Tibial nerve (tissue), 4 donors: Measurements from ENCODE around the gene RNF130. TPM values are rescaled to one million over a fixed set of nuclear protein-coding genes. Genes with fewer than 3 reads are reported as not detected.

Experiments
- DNase-seq, 2 donors: peaks; one replicate each; pipeline ENCODE4 v3.0.0-alpha.2; 2019; ENCODE audit warnings: low spot score in 2 of 2
- H3K27ac ChIP-seq, 4 donors: fragments of 200-600 bp; sonication (generic) in 3 of 4; one replicate each; pipeline ENCODE4 v1.5.1; 2017 to 2019; ENCODE audit warnings: mild to moderate bottlenecking in 1 of 4
- H3K27me3 ChIP-seq, 2 donors: fragments of 200-600 bp; sonication (generic) in 1 of 2; one replicate each; pipeline versions ENCODE4 v1.5.1 to v1.6.0; 2017 to 2019
- H3K36me3 ChIP-seq, 3 donors: fragments of 200-600 bp; sonication (generic); one replicate each; pipeline ENCODE4 v1.5.1; 2018 to 2019
- H3K4me1 ChIP-seq, 4 donors: fragments of 200-600 bp; sonication (generic) in 3 of 4; one replicate each; pipeline ENCODE4 v1.5.1; 2017 to 2019
- H3K4me3 ChIP-seq, 4 donors: fragments of 200-600 bp; sonication (generic) in 3 of 4; one replicate each; pipeline ENCODE4 v1.5.1; 2017 to 2019; ENCODE audit warnings: mild to moderate bottlenecking in 1 of 4, moderate library complexity in 1 of 4
- H3K9me3 ChIP-seq, 4 donors: fragments of 200-600 bp; sonication (generic) in 3 of 4; one replicate each; pipeline ENCODE4 v1.5.1; 2017 to 2019
- CTCF ChIP-seq, 5 experiments: fragments of 200-600 bp in 3 of 5; fragments of 450-650 bp in 2 of 5; sonication (generic) in 3 of 5; IDR thresholded peaks; one replicate each; pipeline ENCODE4 v1.5.1; 2016 to 2019; ENCODE audit warnings: antibody characterized with exemption in 5 of 5, mild to moderate bottlenecking in 3 of 5, moderate library complexity in 2 of 5
- EP300 ChIP-seq, 2 donors: sonication (generic); formaldehyde crosslinking; IDR thresholded peaks; one replicate each; pipeline ENCODE4 v1.6.1; 2017; ENCODE audit warnings: antibody characterized with exemption in 2 of 2, mild to moderate bottlenecking in 1 of 2
- POLR2A ChIP-seq, 2 donors: fragments of 450-650 bp; IDR thresholded peaks; one replicate each; pipeline ENCODE4 v1.6.1; 2017; ENCODE audit warnings: antibody characterized with exemption in 2 of 2, mild to moderate bottlenecking in 2 of 2, moderate library complexity in 2 of 2
- WGBS, 2 donors: methylation state at CpG; one replicate each; pipeline ENCODE4 v1.1.5; 2018; 5-methylcytosine and 5-hydroxymethylcytosine counted together
- total RNA-seq, 4 donors: library from RNA; depleted of rRNA; stranded (reverse); fragments of >200 nt; gene quantifications; one replicate each; pipeline ENCODE4 v1.1.0, GENCODE V29; 2016

RNF130 gene
- total RNA-seq, 4 donors from 2014 or later: 121 to 150 (median 143) TPM

GRCh38 chr5:180084638-180085561 lies 13.3 kb upstream of the RNF130 start:
- no peak for TF ChIP-seq EP300 (IDR thresholded peaks at IDR 0.05)
- TF ChIP-seq CTCF (IDR thresholded peaks at IDR 0.05): no peak
- no peak for TF ChIP-seq POLR2A (IDR thresholded peaks at IDR 0.05)
- Histone ChIP-seq H3K27me3 (no peaks in the 10 kb centered on the region), H3K27ac (peak overlapping the region in 2 of 4 donors; percentile 42 to 47), H3K9me3 (no peaks in the 10 kb centered on the region), H3K4me3 (no peak overlapping the region), H3K36me3 (no peaks in the 10 kb centered on the region), H3K4me1 (peaks cover 0 to 5% (median 0%) of the 10 kb centered on the region in 4 donors)
- 51 to 63% methylated on average over 13 of the region's 13 CpGs for WGBS, 2 donors
- no peak for DNase-seq

GRCh38 chr5:180083529-180084060 lies 12.0 kb upstream of the RNF130 start:
- DNase-seq: no peak
- Histone ChIP-seq H3K4me3 (no peak overlapping the region), H3K27me3 (no peaks in the 10 kb centered on the region), H3K36me3 (no peaks in the 10 kb centered on the region), H3K27ac (peak overlapping the region in 1 of 4 donors; percentile 40), H3K4me1 (peaks cover 0 to 5% (median 0%) of the 10 kb centered on the region in 4 donors), H3K9me3 (no peaks in the 10 kb centered on the region)
- 81 to 89% methylated on average over 10 of the region's 10 CpGs for WGBS, 2 donors
- no peak for TF ChIP-seq CTCF (IDR thresholded peaks at IDR 0.05)
- TF ChIP-seq EP300 (IDR thresholded peaks at IDR 0.05): no peak
- no peak for TF ChIP-seq POLR2A (IDR thresholded peaks at IDR 0.05)

GRCh38 chr5:180082633-180083420 lies 11.3 kb upstream of the RNF130 start:
- no peak for TF ChIP-seq CTCF (IDR thresholded peaks at IDR 0.05)
- TF ChIP-seq POLR2A (IDR thresholded peaks at IDR 0.05): no peak
- TF ChIP-seq EP300 (IDR thresholded peaks at IDR 0.05): no peak
- Histone ChIP-seq H3K36me3 (no peaks in the 10 kb centered on the region), H3K27me3 (no peaks in the 10 kb centered on the region), H3K27ac (peak overlapping the region in 1 of 4 donors; percentile 40), H3K4me1 (peaks cover 0 to 5% (median 0%) of the 10 kb centered on the region in 4 donors), H3K9me3 (no peaks in the 10 kb centered on the region), H3K4me3 (no peak overlapping the region)
- no peak for DNase-seq
- 52 to 55% methylated on average over 17 of the region's 17 CpGs for WGBS, 2 donors

GRCh38 chr5:180081481-180081880 lies 9.9 kb upstream of the RNF130 start:
- TF ChIP-seq POLR2A (IDR thresholded peaks at IDR 0.05): no peak
- no peak for TF ChIP-seq EP300 (IDR thresholded peaks at IDR 0.05)
- TF ChIP-seq CTCF (IDR thresholded peaks at IDR 0.05): no peak
- WGBS, 2 donors: 82 to 88% methylated on average over 5 of the region's 5 CpGs
- Histone ChIP-seq H3K4me1 (peaks cover 0 to 5% (median 0%) of the 10 kb centered on the region in 4 donors), H3K27me3 (no peaks in the 10 kb centered on the region), H3K27ac (no peak overlapping the region), H3K36me3 (no peaks in the 10 kb centered on the region), H3K4me3 (no peak overlapping the region), H3K9me3 (no peaks in the 10 kb centered on the region)
- DNase-seq: no peak
